Naive thymus-derived CD8-positive, alpha-beta T cell (primary cell): ENCODE data around the gene PRR19. TPM values are rescaled to one million over a fixed set of nuclear protein-coding genes. Genes with fewer than 3 reads are reported as not detected.

Experiments
- ATAC-seq, 2 donors: fragments of 150-1000 bp; cut with Tn5 transposase in 1 of 2; sonication (Bioruptor Pico), chemical (Tn5 transposase) in 1 of 2; 1 replicate in 1 of 2; 2 replicates in 1 of 2; pipeline ENCODE4 v1.10.0; 2021; ENCODE audit warnings: mild to moderate bottlenecking in 2 of 2, moderate library complexity in 2 of 2
- POLR2A ChIA-PET: fragments of 350-600 bp; sonication (Branson Sonifier 250); formaldehyde crosslinking; loops from one replicate; lab custom pipeline; 2021; ENCODE audit warnings: antibody characterized with exemption; lab: Charles Lee
- DNase-seq, 10 donors: peaks; one replicate each; pipeline versions ENCODE4 v3.0.0 to v3.0.0-alpha.2; 2020 to 2022
- H3K27ac Mint-ChIP-seq, 10 donors: one replicate each; pipeline ENCODE4 v1.8.0; 2020 to 2022; ENCODE audit warnings: mild to moderate bottlenecking in 10 of 10, mixed read lengths in 10 of 10, moderate library complexity in 4 of 10, inconsistent platforms in 1 of 10
- H3K27me3 Mint-ChIP-seq, 5 donors: one replicate each; pipeline ENCODE4 v1.8.0; 2021 to 2022; ENCODE audit warnings: mixed read lengths in 5 of 5
- H3K36me3 Mint-ChIP-seq, 3 donors: one replicate each; pipeline ENCODE4 v1.8.0; 2020 to 2022; ENCODE audit warnings: mixed read lengths in 3 of 3, mild to moderate bottlenecking in 2 of 3, inconsistent platforms in 1 of 3
- H3K4me1 Mint-ChIP-seq, 4 donors: one replicate each; pipeline ENCODE4 v1.8.0; 2021 to 2022; ENCODE audit warnings: mixed read lengths in 4 of 4
- H3K4me3 Mint-ChIP-seq, 10 donors: one replicate each; pipeline ENCODE4 v1.8.0; 2020 to 2022; ENCODE audit warnings: mild to moderate bottlenecking in 10 of 10, mixed read lengths in 10 of 10, moderate library complexity in 6 of 10, inconsistent platforms in 1 of 10
- H3K9me3 Mint-ChIP-seq, 9 donors: one replicate each; pipeline ENCODE4 v1.8.0; 2020 to 2022; ENCODE audit warnings: mixed read lengths in 9 of 9, mild to moderate bottlenecking in 3 of 9, inconsistent platforms in 1 of 9, moderate library complexity in 1 of 9
- polyA plus RNA-seq, 3 donors: library from polyadenylated mRNA; unstranded; fragments of 300-500 nt; fragmentation: Illumina TruSeq; gene quantifications; one replicate each; pipeline ENCODE4 v1.2.3, GENCODE V29; 2021
- total RNA-seq, 8 experiments: library from RNA in 2 of 8; stranded (reverse) in 2 of 8; gene quantifications; one replicate each; pipeline ENCODE4 v1.2.3 and lab custom pipeline; 2021 to 2026

The PRR19 gene
- total and polyA plus RNA-seq, 5 experiments from 2014 or later: 0.25 to 0.49 (median 0.32) TPM; not detected in 2

GRCh38 chr19:42292042-42292960 lies 9.6 kb upstream of the PRR19 start:
- POLR2A ChIA-PET: interaction anchor here (0.6 to 2.3 kb wide), 3 partner anchors 50 to 160 kb away, joined by 3 to 5 read pairs (median 3); partner anchors contain the start of genes GSK3A and POU2F2
- peaks cover 0 to 46% (median 0%) of the 10 kb centered on the region in 3 donors for H3K36me3 Mint-ChIP-seq
- no peak overlapping the region for H3K4me3 Mint-ChIP-seq
- H3K4me1 Mint-ChIP-seq: peaks cover 7 to 14% (median 8%) of the 10 kb centered on the region in 4 donors
- ATAC-seq: no peak
- no peaks in the 10 kb centered on the region for H3K27me3 Mint-ChIP-seq
- no peaks in the 10 kb centered on the region for H3K9me3 Mint-ChIP-seq
- H3K27ac Mint-ChIP-seq: peak overlapping the region in 3 of 10 donors; percentile 11 to 84 (median 22)
- no peak for DNase-seq

- ATAC-seq (no peak), DNase-seq (no peak)
- POLR2A ChIA-PET: interaction anchor here (0.8 to 2.3 kb wide), 3 partner anchors 10 to 160 kb away, joined by 3 to 5 read pairs (median 3); partner anchors contain the start of genes GSK3A and POU2F2
- H3K9me3 Mint-ChIP-seq: no peaks in the 10 kb centered on the region
- H3K4me3 Mint-ChIP-seq: no peak overlapping the region
- peak overlapping the region in 3 of 10 donors; percentile 11 to 81 (median 79) for H3K27ac Mint-ChIP-seq
- H3K36me3 Mint-ChIP-seq: peaks cover 0 to 41% (median 0%) of the 10 kb centered on the region in 3 donors
- peaks cover 7 to 14% (median 8%) of the 10 kb centered on the region in 4 donors for H3K4me1 Mint-ChIP-seq
- no peaks in the 10 kb centered on the region for H3K27me3 Mint-ChIP-seq
These were observed 9.0 kb upstream of the PRR19 start for GRCh38 chr19:42292963-42293362.

GRCh38 chr19:42293540-42293939 lies 8.4 kb upstream of the PRR19 start:
- H3K4me3 Mint-ChIP-seq: no peak overlapping the region
- H3K27ac Mint-ChIP-seq: peak overlapping the region in 2 of 10 donors; percentile 65 to 79
- no peak for DNase-seq
- peaks cover 7 to 14% (median 8%) of the 10 kb centered on the region in 4 donors for H3K4me1 Mint-ChIP-seq
- H3K27me3 Mint-ChIP-seq: no peaks in the 10 kb centered on the region
- peaks cover 0 to 36% (median 0%) of the 10 kb centered on the region in 3 donors for H3K36me3 Mint-ChIP-seq
- no peaks in the 10 kb centered on the region for H3K9me3 Mint-ChIP-seq
- POLR2A ChIA-PET: interaction anchor here (0.8 to 2.3 kb wide), 3 partner anchors 11 to 161 kb away, joined by 3 to 5 read pairs (median 3); partner anchors contain the start of genes GSK3A and POU2F2
- no peak for ATAC-seq

- peak overlapping the region in 1 of 10 donors; percentile 45 for H3K4me3 Mint-ChIP-seq
- no peak for ATAC-seq
- POLR2A ChIA-PET: interaction anchor here (1.8 to 2.3 kb wide), 2 partner anchors 9 to 51 kb away, joined by 5 read pairs; partner anchors contain the start of gene GSK3A
- H3K27me3 Mint-ChIP-seq: no peaks in the 10 kb centered on the region
- H3K36me3 Mint-ChIP-seq: peaks cover 0 to 34% (median 0%) of the 10 kb centered on the region in 3 donors
- H3K9me3 Mint-ChIP-seq: no peaks in the 10 kb centered on the region
- no peak for DNase-seq
- peaks cover 7 to 14% (median 8%) of the 10 kb centered on the region in 4 donors for H3K4me1 Mint-ChIP-seq
- H3K27ac Mint-ChIP-seq: peak overlapping the region in 3 of 10 donors; percentile 19 to 85 (median 28)
These were observed 8.0 kb upstream of the PRR19 start for GRCh38 chr19:42293948-42294347.

GRCh38 chr19:42294471-42295137 lies 7.3 kb upstream of the PRR19 start:
- no peak overlapping the region for H3K4me3 Mint-ChIP-seq
- POLR2A ChIA-PET: interaction anchor here (0.6 to 1.8 kb wide), 3 partner anchors 9 to 51 kb away, joined by 3 to 6 read pairs (median 5); no protein-coding TSS in a partner anchor
- H3K27ac Mint-ChIP-seq: peak overlapping the region in 3 of 10 donors; percentile 28 to 85 (median 48)

GRCh38 chr19:42295342-42295741 lies 6.6 kb upstream of the PRR19 start:
- Mint-ChIP-seq H3K4me3 (no peak overlapping the region), H3K27me3 (no peaks in the 10 kb centered on the region), H3K36me3 (peaks cover 0 to 33% (median 0%) of the 10 kb centered on the region in 3 donors), H3K4me1 (peaks cover 7 to 14% (median 9%) of the 10 kb centered on the region in 4 donors), H3K27ac (peak overlapping the region in 2 of 10 donors; percentile 22 to 61), H3K9me3 (no peaks in the 10 kb centered on the region)
- POLR2A ChIA-PET: interaction anchor here (1.4 to 1.8 kb wide), 2 partner anchors 10 to 52 kb away, joined by 5 to 6 read pairs; no protein-coding TSS in a partner anchor
- DNase-seq (no peak), ATAC-seq (no peak)

More at GRCh38 chr19:42294471-42295137, 7.3 kb upstream of the PRR19 start:
- H3K4me1 Mint-ChIP-seq: peaks cover 7 to 14% (median 8%) of the 10 kb centered on the region in 4 donors
- ATAC-seq: no peak
- peaks cover 0 to 32% (median 0%) of the 10 kb centered on the region in 3 donors for H3K36me3 Mint-ChIP-seq
- no peak for DNase-seq
- H3K9me3 Mint-ChIP-seq: no peaks in the 10 kb centered on the region
- no peaks in the 10 kb centered on the region for H3K27me3 Mint-ChIP-seq

GRCh38 chr19:42295831-42296525 lies 6.0 kb upstream of the PRR19 start:
- H3K27ac Mint-ChIP-seq: peak overlapping the region in 7 of 10 donors; percentile 45 to 74 (median 63)
- no peak overlapping the region for H3K4me3 Mint-ChIP-seq
- DNase-seq (peak; percentile 79 to 95 (median 88)), ATAC-seq (peak; percentile 91 to 93)
- no peaks in the 10 kb centered on the region for H3K9me3 Mint-ChIP-seq
- peaks cover 0 to 35% (median 0%) of the 10 kb centered on the region in 3 donors for H3K36me3 Mint-ChIP-seq
- H3K27me3 Mint-ChIP-seq: no peaks in the 10 kb centered on the region
- POLR2A ChIA-PET: interaction anchor here (0.6 to 1.8 kb wide), 4 partner anchors 11 to 163 kb away, joined by 3 to 6 read pairs (median 4); no protein-coding TSS in a partner anchor
- peaks cover 7 to 14% (median 10%) of the 10 kb centered on the region in 4 donors for H3K4me1 Mint-ChIP-seq

- peaks cover 0 to 26% (median 0%) of the 10 kb centered on the region in 3 donors for H3K36me3 Mint-ChIP-seq
- H3K4me3 Mint-ChIP-seq: peak overlapping the region in 2 of 10 donors; percentile 34 to 57
- POLR2A ChIA-PET: no interaction called here
- no peak for DNase-seq
- ATAC-seq: no peak
- peaks cover 4 to 17% (median 15%) of the 10 kb centered on the region in 4 donors for H3K4me1 Mint-ChIP-seq
- H3K9me3 Mint-ChIP-seq: no peaks in the 10 kb centered on the region
- no peaks in the 10 kb centered on the region for H3K27me3 Mint-ChIP-seq
- H3K27ac Mint-ChIP-seq: peak overlapping the region in 1 of 10 donors; percentile 57
These were observed 4.9 kb upstream of the PRR19 start for GRCh38 chr19:42297039-42297438.

GRCh38 chr19:42303101-42303464 lies 1.2 kb downstream of the PRR19 start:
- Mint-ChIP-seq H3K4me3 (peak overlapping the region; percentile 84 to 93 (median 88)), H3K27me3 (no peaks in the 10 kb centered on the region), H3K9me3 (no peaks in the 10 kb centered on the region), H3K4me1 (peaks cover 12 to 29% (median 27%) of the 10 kb centered on the region in 4 donors), H3K27ac (peak overlapping the region; percentile 51 to 91 (median 83)), H3K36me3 (peaks cover 0 to 12% (median 0%) of the 10 kb centered on the region in 3 donors)
- ATAC-seq (no peak), DNase-seq (no peak)
- POLR2A ChIA-PET: interaction anchor here (0.6 to 1.7 kb wide), 5 partner anchors 13 to 988 kb away, joined by 4 to 8 read pairs (median 6); no protein-coding TSS in a partner anchor

- Mint-ChIP-seq H3K4me1 (peaks cover 13 to 29% (median 27%) of the 10 kb centered on the region in 4 donors), H3K4me3 (peak overlapping the region in 5 of 10 donors; percentile 0 to 91 (median 55)), H3K9me3 (no peaks in the 10 kb centered on the region), H3K36me3 (peaks cover 0 to 12% (median 0%) of the 10 kb centered on the region in 3 donors), H3K27me3 (no peaks in the 10 kb centered on the region), H3K27ac (peak overlapping the region in 3 of 10 donors; percentile 5 to 67 (median 39))
- POLR2A ChIA-PET: interaction anchor here (0.7 to 1.7 kb wide), 3 partner anchors 14 to 19 kb away, joined by 3 to 6 read pairs (median 5); no protein-coding TSS in a partner anchor
- DNase-seq (no peak), ATAC-seq (no peak)
These were observed 1.9 kb downstream of the PRR19 start for GRCh38 chr19:42303876-42304275.

- POLR2A ChIA-PET: no interaction called here
- no peak for DNase-seq
- Mint-ChIP-seq H3K4me3 (no peak overlapping the region), H3K27ac (no peak overlapping the region), H3K4me1 (peaks cover 10 to 23% (median 20%) of the 10 kb centered on the region in 4 donors), H3K36me3 (no peaks in the 10 kb centered on the region), H3K27me3 (peaks cover 0 to 13% (median 6%) of the 10 kb centered on the region in 5 donors), H3K9me3 (no peaks in the 10 kb centered on the region)
- ATAC-seq: no peak
These were observed 4.7 kb downstream of the PRR19 start for GRCh38 chr19:42306646-42307045.
